SK-N-SH (cell line): ENCODE data around the gene PDLIM4. TPM values are rescaled to one million over a fixed set of nuclear protein-coding genes. Genes with fewer than 3 reads are reported as not detected.

Source experiments
- CTCF ChIA-PET: fragments of 300-600, 350-600 bp; formaldehyde crosslinking; extraction: SDS; loops from one replicate; lab custom pipeline; 2021; lab: Yijun Ruan, JAX
- POLR2A ChIA-PET: fragments of 350-600 bp; sonication (Branson Sonifier 250); formaldehyde crosslinking; extraction: SDS; loops from one replicate; lab custom pipeline; 2020; ENCODE audit warnings: antibody characterized with exemption, inconsistent platforms; lab: Yijun Ruan, JAX
- DNase-seq: peaks from one replicate; pipeline ENCODE4 v3.0.0; 2012
- H2AFZ ChIP-seq: fragments of 200-600 bp; sonication (generic); 2 replicates; pipeline ENCODE4 v1.8.1; 2016; ENCODE audit warnings: antibody characterized with exemption, mild to moderate bottlenecking, low read depth
- H3F3A ChIP-seq: fragments of 200-600 bp; sonication (generic); replicated peaks from 2 replicates; pipeline ENCODE3; 2016; ENCODE audit warnings: antibody characterized with exemption, mild to moderate bottlenecking; ENCODE audit not compliant: insufficient read depth
- H3K27ac ChIP-seq, 2 experiments: fragments of 200-500 bp in 1 of 2; fragments of 200-600 bp in 1 of 2; sonication (Bioruptor generic) in 1 of 2; sonication (generic), shearing (Covaris generic) in 1 of 2; 2 replicates each; pipeline versions ENCODE4 v1.5.1 to v1.6.1; 2014 to 2016; ENCODE audit warnings: low read depth in 2 of 2, inconsistent platforms in 1 of 2, low read length in 1 of 2, mild to moderate bottlenecking in 1 of 2, mixed read lengths in 1 of 2
- H3K27me3 ChIP-seq: fragments of 200-600 bp; sonication (generic), shearing (Covaris generic); 2 replicates; pipeline ENCODE4 v1.6.1; 2016; ENCODE audit warnings: mixed run types; ENCODE audit not compliant: insufficient read depth
- H3K36me3 ChIP-seq, 2 experiments: fragments of 200-500 bp in 1 of 2; fragments of 200-600 bp in 1 of 2; sonication (Bioruptor generic) in 1 of 2; sonication (generic) in 1 of 2; replicated peaks in 1 of 2; 2 replicates each; pipeline versions ENCODE3 to v1.5.1; 2014 to 2016; ENCODE audit warnings: low read length in 1 of 2, mild to moderate bottlenecking in 1 of 2; ENCODE audit not compliant: insufficient read depth in 2 of 2, control insufficient read depth in 1 of 2
- H3K4me1 ChIP-seq, 2 experiments: fragments of 200-500 bp in 1 of 2; fragments of 200-600 bp in 1 of 2; sonication (Bioruptor generic) in 1 of 2; sonication (generic), shearing (Covaris generic) in 1 of 2; 2 replicates each; pipeline versions ENCODE4 v1.5.1 to v1.6.1; 2014 to 2016; ENCODE audit warnings: low read depth in 1 of 2, low read length in 1 of 2, mixed run types in 1 of 2; ENCODE audit not compliant: insufficient read depth in 2 of 2, control insufficient read depth in 1 of 2
- H3K4me2 ChIP-seq: fragments of 200-600 bp; sonication (generic), shearing (Covaris generic); 2 replicates; pipeline ENCODE4 v1.6.1; 2017; ENCODE audit warnings: mixed run types
- H3K4me3 ChIP-seq, 2 experiments: fragments of 200-500 bp in 1 of 2; fragments of 200-600 bp in 1 of 2; sonication (Bioruptor generic) in 1 of 2; sonication (generic), shearing (Covaris generic) in 1 of 2; 2 replicates each; pipeline versions ENCODE4 v1.5.1 to v1.8.1; 2014 to 2016; ENCODE audit warnings: low read depth in 2 of 2, inconsistent platforms in 1 of 2, low read length in 1 of 2, mild to moderate bottlenecking in 1 of 2, mixed read lengths in 1 of 2, moderate library complexity in 1 of 2
- H3K79me2 ChIP-seq: fragments of 200-600 bp; sonication (generic); 2 replicates; pipeline ENCODE4 v1.8.1; 2017; ENCODE audit warnings: mild to moderate bottlenecking; ENCODE audit not compliant: insufficient read depth
- H3K9ac ChIP-seq: fragments of 200-600 bp; sonication (generic); 2 replicates; pipeline ENCODE4 v1.6.1; 2017; ENCODE audit warnings: mixed run types
- H3K9me2 ChIP-seq: fragments of 200-600 bp; sonication (generic); 2 replicates; pipeline ENCODE4 v1.6.1; 2017; ENCODE audit warnings: mixed run types
- H3K9me3 ChIP-seq: fragments of 200-600 bp; sonication (generic); 2 replicates; pipeline ENCODE4 v1.6.1; 2017; ENCODE audit warnings: mixed run types, mild to moderate bottlenecking, moderate library complexity
- H4K20me1 ChIP-seq: fragments of 200-600 bp; sonication (generic); 2 replicates; pipeline ENCODE4 v1.6.1; 2017; ENCODE audit warnings: mild to moderate bottlenecking, mixed run types; ENCODE audit not compliant: insufficient read depth
- CHD2 ChIP-seq: fragments of 150-350 bp; IDR thresholded peaks from 2 replicates; pipeline ENCODE4 v1.6.1; 2018; ENCODE audit warnings: low read length; ENCODE audit not compliant: partially characterized antibody
- CTCF ChIP-seq: fragments of 200-600 bp; sonication (generic); IDR thresholded peaks from 2 replicates; pipeline ENCODE4 v1.6.1; 2017; ENCODE audit warnings: antibody characterized with exemption, mild to moderate bottlenecking, moderate library complexity
- EP300 ChIP-seq, 2 experiments: IDR thresholded peaks; 2 replicates each; pipeline versions ENCODE4 v1.4.0 to v1.6.1; 2012; ENCODE audit warnings: borderline replicate concordance in 1 of 2, low read depth in 1 of 2, low read length in 1 of 2
- NFIC ChIP-seq: IDR thresholded peaks from 2 replicates; pipeline ENCODE4 v1.4.0; 2012; ENCODE audit warnings: borderline replicate concordance
- PBX3 ChIP-seq: IDR thresholded peaks from 2 replicates; pipeline ENCODE4; 2012
- REST ChIP-seq: IDR thresholded peaks from 2 replicates; pipeline ENCODE4 v1.6.1; 2012; ENCODE audit warnings: mild to moderate bottlenecking, low read depth, low read length, moderate library complexity
- TCF12 ChIP-seq: IDR thresholded peaks from 2 replicates; pipeline ENCODE4 v1.4.0; 2012
- whole genome bisulfite sequencing: methylation state at CpG from one replicate; pipeline ENCODE4 v1.1.6; 2017; ENCODE audit warnings: low lambda C conversion rate; 5-methylcytosine and 5-hydroxymethylcytosine counted together
- polyA plus RNA-seq, 3 experiments: library from polyadenylated mRNA; depleted of rRNA; stranded (reverse); fragments of >200 nt; gene quantifications; 2 replicates each; pipeline ENCODE4 v1.2.3, GENCODE V29; 2012

The PDLIM4 gene
- polyA plus RNA-seq, 1 of the 3 experiments (the other 2 are of a cell fraction) = 57.1 TPM

GRCh38 chr5:132224716-132225115 lies 32.8 kb upstream of the PDLIM4 start:
- no peak for DNase-seq
- Histone ChIP-seq H3K27ac (peak overlapping the region; percentile 25 to 29; a peak in 1 of 4 replicates), H3K4me3 (no peak overlapping the region), H3K9me2 (no peaks in the 10 kb centered on the region), H3K27me3 (no peaks in the 10 kb centered on the region), H3K4me1 (peaks cover 33 to 37% of the 10 kb centered on the region in 2 experiments; a peak in 3 of 4 replicates), H3K9me3 (no peaks in the 10 kb centered on the region), H3K4me2 (peak overlapping the region; percentile 100), H3K36me3 (no peaks in the 10 kb centered on the region), H3F3A (peaks cover 7% of the 10 kb centered on the region), H4K20me1 (peaks cover 4% of the 10 kb centered on the region), H3K79me2 (peaks cover 61% of the 10 kb centered on the region), H2AFZ (no peak overlapping the region), H3K9ac (peak overlapping the region; percentile 11; the same call in 1 of the 2 replicates)
- ChIA-PET CTCF (interaction anchor here (0.7 to 7.4 kb wide), 5 partner anchors 8 to 45 kb away, joined by 3 to 50 read pairs (median 3); no protein-coding TSS in a partner anchor), POLR2A (interaction anchor here (0.7 to 1.1 kb wide), 2 partner anchors 9 to 35 kb away, joined by 3 to 4 read pairs; no protein-coding TSS in a partner anchor)
- TF ChIP-seq CTCF = no peak
- 81% methylated on average over 1 of the region's 1 CpG for WGBS

GRCh38 chr5:132225165-132226032 lies 32.1 kb upstream of the PDLIM4 start:
- peak overlapping the region; percentile 25 to 29; a peak in 3 of 4 replicates for H3K27ac ChIP-seq
- 79% methylated on average over 9 of the region's 13 CpGs for WGBS
- H2AFZ ChIP-seq = no peak overlapping the region
- no peaks in the 10 kb centered on the region for H3K9me3 ChIP-seq
- CTCF ChIA-PET = interaction anchor here (0.7 to 7.4 kb wide), 6 partner anchors 9 to 161 kb away, joined by 3 to 50 read pairs (median 4); no protein-coding TSS in a partner anchor
- DNase-seq = peak; percentile 35
- TF ChIP-seq PBX3 (no peak), REST (no peak), TCF12 (peak; percentile 9; the same call in 1 of the 2 replicates), EP300 (IDR thresholded peaks at IDR 0.05; ENCODE audit: borderline replicate concordance in 1 of 2, low read depth in 1 of 2, low read length in 1 of 2) (no peak), NFIC (peak; percentile 74), CHD2 (no peak)
- H3K27me3 ChIP-seq = no peaks in the 10 kb centered on the region
- H3K4me1 ChIP-seq = peaks cover 33 to 37% of the 10 kb centered on the region in 2 experiments; a peak in 3 of 4 replicates
- H3K4me3 ChIP-seq = peak overlapping the region in 1 of 2 experiments; percentile 10; a peak in 1 of 4 replicates
- H3K9ac ChIP-seq = peak overlapping the region; percentile 11; the same call in 1 of the 2 replicates
- H3K9me2 ChIP-seq = no peaks in the 10 kb centered on the region
- peak overlapping the region; percentile 100 for H3K4me2 ChIP-seq
- peaks cover 4% of the 10 kb centered on the region for H4K20me1 ChIP-seq
- peaks cover 58% of the 10 kb centered on the region for H3K79me2 ChIP-seq
- no peaks in the 10 kb centered on the region for H3K36me3 ChIP-seq
- H3F3A ChIP-seq = peaks cover 7% of the 10 kb centered on the region
- POLR2A ChIA-PET = interaction anchor here (0.7 to 1.1 kb wide), 2 partner anchors 10 to 34 kb away, joined by 3 to 4 read pairs; no protein-coding TSS in a partner anchor
